Natural killer cell (primary cell): ENCODE data around the gene ZBTB7B. TPM values are rescaled to one million over a fixed set of nuclear protein-coding genes. Genes with fewer than 3 reads are reported as not detected.

Experiments
- ATAC-seq, 3 donors: fragments of 150-1000 bp in 2 of 3; fragments of 200-7000 bp in 1 of 3; cut with Tn5 transposase; 1 replicate in 1 of 3; 2 replicates in 2 of 3; pipeline ENCODE4 v1.10.0; 2021; ENCODE audit warnings: mild to moderate bottlenecking in 2 of 3, moderate library complexity in 2 of 3
- DNase-seq, 2 donors: peaks; one replicate each; pipeline versions ENCODE4 v3.0.0 to v3.0.0-alpha.2; 2013 to 2021; ENCODE audit warnings: mixed read lengths in 1 of 2
- H3K27ac ChIP-seq: one replicate; pipeline ENCODE4 v1.5.1; 2013; ENCODE audit warnings: mild to moderate bottlenecking, low read length
- H3K27me3 ChIP-seq: one replicate; pipeline ENCODE4 v1.6.1; 2013; ENCODE audit warnings: low read length; ENCODE audit not compliant: control insufficient read depth, insufficient read depth
- H3K36me3 ChIP-seq: one replicate; pipeline ENCODE4 v1.6.1; 2013; ENCODE audit warnings: low read length; ENCODE audit not compliant: control insufficient read depth, insufficient read depth
- H3K4me1 ChIP-seq: one replicate; pipeline ENCODE4 v1.6.1; 2013; ENCODE audit warnings: low read length; ENCODE audit not compliant: control insufficient read depth, insufficient read depth
- H3K4me3 ChIP-seq: one replicate; pipeline ENCODE4 v1.5.1; 2013; ENCODE audit warnings: low read length
- H3K9me3 ChIP-seq: one replicate; pipeline ENCODE4 v1.6.1; 2013; ENCODE audit warnings: low read length; ENCODE audit not compliant: control insufficient read depth, insufficient read depth
- H3K27ac Mint-ChIP-seq, 2 donors: one replicate each; pipeline ENCODE4 v1.8.0; 2022; ENCODE audit warnings: mild to moderate bottlenecking in 2 of 2, mixed read lengths in 2 of 2, moderate library complexity in 1 of 2
- H3K27me3 Mint-ChIP-seq, 2 donors: one replicate each; pipeline ENCODE4 v1.8.0; 2022; ENCODE audit warnings: low read depth in 2 of 2, mixed read lengths in 2 of 2
- H3K36me3 Mint-ChIP-seq: one replicate; pipeline ENCODE4 v1.8.0; 2022; ENCODE audit warnings: mixed read lengths
- H3K4me1 Mint-ChIP-seq, 2 donors: one replicate each; pipeline ENCODE4 v1.8.0; 2022; ENCODE audit warnings: mixed read lengths in 2 of 2
- H3K4me3 Mint-ChIP-seq: one replicate; pipeline ENCODE4 v1.8.0; 2022; ENCODE audit warnings: mild to moderate bottlenecking, moderate library complexity, mixed read lengths
- H3K9me3 Mint-ChIP-seq, 2 donors: one replicate each; pipeline ENCODE4 v1.8.0; 2022; ENCODE audit warnings: mixed read lengths in 2 of 2
- WGBS: methylation state at CpG from one replicate; pipeline ENCODE4 v1.1.7; 2013; ENCODE audit warnings: missing lambda C conversion rate; ENCODE audit not compliant: insufficient coverage; 5-methylcytosine and 5-hydroxymethylcytosine counted together
- intact Hi-C: fragments of 100-400 bp; cut with micrococcal nuclease; formaldehyde crosslinking; loops from one replicate; pipeline ENCODE4 v1.14.2; 2022
- total RNA-seq, 4 donors: library from RNA; stranded (reverse); fragments of 120-200 nt in 1 of 4; gene quantifications; one replicate each; pipeline versions ENCODE4 v1.2.3 to v1.2.4, GENCODE V29; 2013 to 2022
- TF ChIP-seq, protein P1 (sequence below): fragments of 200-600 bp; IDR thresholded peaks from one replicate; pipeline ENCODE4 v1.8.0; 2022; ENCODE audit warnings: antibody characterized with exemption

The ZBTB7B gene
- total RNA-seq, 3 donors from 2014 or later (not counting 1 experiment from before 2014, with no cell fraction given), result 61.2 to 75.4 (median 63.3) TPM

- no peaks in the 10 kb centered on the region for H3K9me3 Mint-ChIP-seq
- peak overlapping the region; percentile 65 to 81 for H3K27ac Mint-ChIP-seq
- no peaks in the 10 kb centered on the region for H3K27me3 Mint-ChIP-seq
- WGBS, result 74% methylated on average over 8 of the region's 9 CpGs
- DNase-seq, result no peak
- H3K27me3 ChIP-seq, result no peaks in the 10 kb centered on the region
- ATAC-seq, result peak in 1 of 3 donors; percentile 13
- H3K36me3 Mint-ChIP-seq, result no peaks in the 10 kb centered on the region
- peaks cover 15 to 77% of the 10 kb centered on the region in 2 donors for H3K4me1 Mint-ChIP-seq
- no peak overlapping the region for H3K4me3 Mint-ChIP-seq
- intact Hi-C loops, result no loop called here
- peaks cover 97% of the 10 kb centered on the region for H3K4me1 ChIP-seq
- no peaks in the 10 kb centered on the region for H3K9me3 ChIP-seq
- peaks cover 20% of the 10 kb centered on the region for H3K36me3 ChIP-seq
- H3K27ac ChIP-seq, result no peak overlapping the region
- no peak overlapping the region for H3K4me3 ChIP-seq
- TF ChIP-seq, protein P1, sequence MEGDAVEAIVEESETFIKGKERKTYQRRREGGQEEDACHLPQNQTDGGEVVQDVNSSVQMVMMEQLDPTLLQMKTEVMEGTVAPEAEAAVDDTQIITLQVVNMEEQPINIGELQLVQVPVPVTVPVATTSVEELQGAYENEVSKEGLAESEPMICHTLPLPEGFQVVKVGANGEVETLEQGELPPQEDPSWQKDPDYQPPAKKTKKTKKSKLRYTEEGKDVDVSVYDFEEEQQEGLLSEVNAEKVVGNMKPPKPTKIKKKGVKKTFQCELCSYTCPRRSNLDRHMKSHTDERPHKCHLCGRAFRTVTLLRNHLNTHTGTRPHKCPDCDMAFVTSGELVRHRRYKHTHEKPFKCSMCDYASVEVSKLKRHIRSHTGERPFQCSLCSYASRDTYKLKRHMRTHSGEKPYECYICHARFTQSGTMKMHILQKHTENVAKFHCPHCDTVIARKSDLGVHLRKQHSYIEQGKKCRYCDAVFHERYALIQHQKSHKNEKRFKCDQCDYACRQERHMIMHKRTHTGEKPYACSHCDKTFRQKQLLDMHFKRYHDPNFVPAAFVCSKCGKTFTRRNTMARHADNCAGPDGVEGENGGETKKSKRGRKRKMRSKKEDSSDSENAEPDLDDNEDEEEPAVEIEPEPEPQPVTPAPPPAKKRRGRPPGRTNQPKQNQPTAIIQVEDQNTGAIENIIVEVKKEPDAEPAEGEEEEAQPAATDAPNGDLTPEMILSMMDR, result no peak
These were observed 9.5 kb downstream of the ZBTB7B start for GRCh38 chr1:155012026-155012546.

GRCh38 chr1:155012776-155013602 is 10.4 kb downstream of the ZBTB7B start:
- Mint-ChIP-seq H3K27me3 (no peaks in the 10 kb centered on the region), H3K4me3 (peak overlapping the region; percentile 28), H3K27ac (peak overlapping the region; percentile 65 to 81), H3K9me3 (no peaks in the 10 kb centered on the region), H3K4me1 (peaks cover 19 to 75% of the 10 kb centered on the region in 2 donors), H3K36me3 (no peaks in the 10 kb centered on the region)
- H3K4me3 ChIP-seq, result no peak overlapping the region
- DNase-seq (no peak), ATAC-seq (no peak)
- no peaks in the 10 kb centered on the region for H3K9me3 ChIP-seq
- no peaks in the 10 kb centered on the region for H3K27me3 ChIP-seq
- WGBS, result 90% methylated on average over 2 of the region's 3 CpGs
- H3K4me1 ChIP-seq, result peaks cover 95% of the 10 kb centered on the region
- peaks cover 20% of the 10 kb centered on the region for H3K36me3 ChIP-seq
- intact Hi-C loops, result no loop called here
- TF ChIP-seq, protein P1, result no peak
- H3K27ac ChIP-seq, result no peak overlapping the region

GRCh38 chr1:155013632-155014031 is 11.0 kb downstream of the ZBTB7B start:
- Histone ChIP-seq H3K4me3 (no peak overlapping the region), H3K27me3 (no peaks in the 10 kb centered on the region), H3K27ac (peak overlapping the region; percentile 38), H3K4me1 (peaks cover 92% of the 10 kb centered on the region), H3K9me3 (no peaks in the 10 kb centered on the region), H3K36me3 (peaks cover 20% of the 10 kb centered on the region)
- Mint-ChIP-seq H3K9me3 (no peaks in the 10 kb centered on the region), H3K36me3 (no peaks in the 10 kb centered on the region), H3K4me3 (peak overlapping the region; percentile 52), H3K4me1 (peaks cover 19 to 70% of the 10 kb centered on the region in 2 donors), H3K27ac (peak overlapping the region; percentile 29 to 81), H3K27me3 (no peaks in the 10 kb centered on the region)
- no peak for ATAC-seq
- intact Hi-C loops, result no loop called here
- 18% methylated on average over 7 of the region's 8 CpGs for WGBS
- peak in 1 of 2 donors; percentile 63 for DNase-seq
- TF ChIP-seq, protein P1, result no peak
